Lower leg skin (tissue), 4 donors: Measurements from ENCODE around the gene AMPH. TPM values are rescaled to one million over a fixed set of nuclear protein-coding genes. Genes with fewer than 3 reads are reported as not detected.

Experiments used
- DNase-seq, 2 donors: peaks; one replicate each; pipeline ENCODE4 v3.0.0-alpha.2; 2019; ENCODE audit warnings: low spot score in 2 of 2
- H3K4me3 ChIP-seq: fragments of 200-600 bp; sonication (generic); 2 replicates; pipeline ENCODE4 v1.5.1; 2017; ENCODE audit warnings: mild to moderate bottlenecking, low read depth; ENCODE audit not compliant: poor library complexity, severe bottlenecking
- POLR2A ChIP-seq, 2 donors: fragments of 450-650 bp; IDR thresholded peaks; one replicate each; pipeline ENCODE4 v1.6.1; 2016 to 2017; ENCODE audit warnings: antibody characterized with exemption in 2 of 2, mild to moderate bottlenecking in 1 of 2, moderate library complexity in 1 of 2
- WGBS, 2 donors: methylation state at CpG; one replicate each; pipeline ENCODE4 v1.1.5; 2018; 5-methylcytosine and 5-hydroxymethylcytosine counted together
- intact Hi-C: fragments of 100-400 bp; cut with DNase I; formaldehyde crosslinking; loops from one replicate; pipeline ENCODE4 v1.15.0; 2023; ENCODE audit warnings: low total_unique reads
- total RNA-seq, 4 donors: library from RNA; depleted of rRNA; stranded (reverse); fragments of >200 nt; gene quantifications; one replicate each; pipeline ENCODE4 v1.1.0, GENCODE V29; 2016
- TF ChIP-seq, protein P1 (sequence below), 3 donors: fragments of 450-650 bp; IDR thresholded peaks; one replicate each; pipeline ENCODE4 v1.5.1; 2016; ENCODE audit warnings: antibody characterized with exemption in 3 of 3, mild to moderate bottlenecking in 3 of 3, moderate library complexity in 2 of 3

Gene AMPH
- total RNA-seq, 4 donors from 2014 or later, result 0.47 to 6.7 (median 3.8) TPM

DNA sequence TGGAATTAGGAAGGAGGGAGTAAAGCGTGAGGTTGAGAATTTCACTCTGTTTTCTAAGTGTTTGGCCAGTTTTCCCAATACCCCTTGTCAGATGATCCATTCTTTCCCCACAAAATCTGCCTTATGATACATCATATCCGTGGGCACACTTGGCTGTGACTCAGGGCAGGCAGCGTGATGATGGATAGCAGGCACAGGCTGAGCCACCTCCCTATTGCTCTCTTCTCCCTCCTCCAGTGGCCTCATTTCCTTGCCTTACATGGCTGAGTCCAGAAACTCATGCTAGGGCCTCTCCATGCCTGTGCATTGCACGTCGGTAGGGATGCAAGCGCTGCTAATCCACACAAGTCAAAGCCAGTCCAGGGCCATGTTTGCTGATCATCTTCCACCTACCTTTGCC is 128.3 kb downstream of the AMPH start:
- WGBS, 2 donors, result 79 to 89% methylated on average over 6 of the region's 6 CpGs
- H3K4me3 ChIP-seq, result no peak overlapping the region
- intact Hi-C loops, result no loop called here
- TF ChIP-seq POLR2A (IDR thresholded peaks at IDR 0.05), result no peak
- TF ChIP-seq, protein P1, sequence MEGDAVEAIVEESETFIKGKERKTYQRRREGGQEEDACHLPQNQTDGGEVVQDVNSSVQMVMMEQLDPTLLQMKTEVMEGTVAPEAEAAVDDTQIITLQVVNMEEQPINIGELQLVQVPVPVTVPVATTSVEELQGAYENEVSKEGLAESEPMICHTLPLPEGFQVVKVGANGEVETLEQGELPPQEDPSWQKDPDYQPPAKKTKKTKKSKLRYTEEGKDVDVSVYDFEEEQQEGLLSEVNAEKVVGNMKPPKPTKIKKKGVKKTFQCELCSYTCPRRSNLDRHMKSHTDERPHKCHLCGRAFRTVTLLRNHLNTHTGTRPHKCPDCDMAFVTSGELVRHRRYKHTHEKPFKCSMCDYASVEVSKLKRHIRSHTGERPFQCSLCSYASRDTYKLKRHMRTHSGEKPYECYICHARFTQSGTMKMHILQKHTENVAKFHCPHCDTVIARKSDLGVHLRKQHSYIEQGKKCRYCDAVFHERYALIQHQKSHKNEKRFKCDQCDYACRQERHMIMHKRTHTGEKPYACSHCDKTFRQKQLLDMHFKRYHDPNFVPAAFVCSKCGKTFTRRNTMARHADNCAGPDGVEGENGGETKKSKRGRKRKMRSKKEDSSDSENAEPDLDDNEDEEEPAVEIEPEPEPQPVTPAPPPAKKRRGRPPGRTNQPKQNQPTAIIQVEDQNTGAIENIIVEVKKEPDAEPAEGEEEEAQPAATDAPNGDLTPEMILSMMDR (IDR thresholded peaks at IDR 0.05), result no peak
- no peak for DNase-seq

DNA sequence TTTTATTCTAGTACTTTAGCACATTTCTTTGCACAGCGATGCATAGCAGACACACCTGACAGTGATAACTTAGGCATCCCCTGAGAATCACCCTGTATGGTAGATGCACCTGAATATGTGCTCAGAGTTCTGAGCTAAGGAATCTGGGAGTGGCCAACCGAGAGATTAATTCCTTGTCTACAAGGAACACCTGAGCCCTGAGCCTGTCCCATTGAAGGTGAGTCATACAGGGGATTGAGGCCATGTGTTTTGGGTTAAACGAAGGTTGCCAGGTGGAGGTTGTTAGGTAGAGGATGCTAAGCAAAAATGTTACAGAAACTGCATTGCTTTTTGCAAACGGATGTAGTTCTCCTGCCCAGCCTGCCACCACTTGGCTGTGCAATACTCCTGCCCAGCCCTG is 128.9 kb downstream of the AMPH start:
- no peak for DNase-seq
- TF ChIP-seq, protein P1 (IDR thresholded peaks at IDR 0.05), result no peak
- TF ChIP-seq POLR2A (IDR thresholded peaks at IDR 0.05), result no peak
- 67 to 72% methylated on average over 4 of the region's 4 CpGs for WGBS, 2 donors
- no peak overlapping the region for H3K4me3 ChIP-seq
- intact Hi-C loops, result no loop called here

DNA sequence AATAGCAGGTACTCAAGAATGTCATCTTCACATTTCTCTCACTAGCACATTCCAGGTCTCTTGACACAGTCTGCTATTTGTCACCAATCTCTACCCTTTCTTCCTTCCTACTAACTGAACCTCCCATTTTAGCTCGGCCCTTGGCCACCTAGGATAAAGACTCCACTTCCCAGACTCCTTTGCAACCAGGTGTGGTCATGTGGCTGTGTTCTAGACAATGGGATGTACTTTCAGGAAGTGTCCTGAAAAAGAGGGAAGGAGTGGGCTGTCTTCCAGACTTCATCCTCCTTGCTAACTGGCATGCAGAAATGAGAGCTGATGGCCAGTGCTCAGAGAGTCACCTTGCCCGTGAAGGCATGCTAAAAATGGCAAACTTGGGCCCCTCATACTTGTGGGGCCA is 139.2 kb downstream of the AMPH start:
- no peak for DNase-seq
- 57 to 58% methylated on average over 2 of the region's 2 CpGs for WGBS, 2 donors
- no peak for TF ChIP-seq POLR2A (IDR thresholded peaks at IDR 0.05)
- TF ChIP-seq, protein P1 (IDR thresholded peaks at IDR 0.05), result no peak
- intact Hi-C loops, result no loop called here
- no peak overlapping the region for H3K4me3 ChIP-seq

DNA sequence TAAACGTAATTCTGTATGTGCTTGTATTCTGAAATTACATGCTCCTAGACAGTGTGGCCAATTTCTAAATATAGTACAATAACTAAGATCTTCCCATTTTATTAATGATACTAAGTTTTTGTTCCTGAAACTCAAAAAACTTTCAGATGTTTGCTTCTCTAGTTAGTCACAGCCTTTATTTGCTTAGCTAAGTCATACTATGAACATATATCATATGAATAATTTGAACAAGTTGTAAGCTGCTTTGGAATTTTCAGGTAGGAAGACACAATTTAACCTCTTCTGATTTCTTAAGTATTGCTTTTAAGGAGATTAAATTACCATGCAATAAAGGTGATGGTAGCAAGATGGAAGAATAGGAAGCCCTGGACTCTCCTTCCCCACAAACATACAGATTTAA is 148.7 kb downstream of the AMPH start:
- no peak overlapping the region for H3K4me3 ChIP-seq
- 78% methylated on average over 1 of the region's 1 CpG for WGBS, 2 donors
- DNase-seq, result no peak
- intact Hi-C loops, result no loop called here
- no peak for TF ChIP-seq POLR2A (IDR thresholded peaks at IDR 0.05)
- TF ChIP-seq, protein P1 (IDR thresholded peaks at IDR 0.05), result no peak

DNA sequence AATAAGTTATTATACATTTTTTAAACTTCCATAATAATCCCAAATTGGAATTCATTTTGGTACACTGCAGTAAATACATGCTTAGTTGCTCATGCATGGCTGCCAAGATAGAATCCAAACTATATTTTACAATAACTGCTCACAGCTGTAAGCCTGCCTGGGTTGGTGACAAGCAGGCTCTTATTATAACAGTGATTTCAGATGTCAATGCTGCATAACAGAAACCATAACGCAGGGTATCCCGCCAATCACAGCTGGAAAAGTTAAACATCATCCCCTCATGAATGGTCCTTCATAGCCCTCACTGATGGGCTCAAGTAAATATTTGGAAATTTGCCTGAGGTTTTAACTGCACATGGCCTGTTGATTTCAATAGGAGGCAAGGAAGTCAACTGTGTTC is 149.8 kb downstream of the AMPH start:
- WGBS, 2 donors, result 66 to 72% methylated on average over 2 of the region's 2 CpGs
- TF ChIP-seq, protein P1 (IDR thresholded peaks at IDR 0.05), result no peak
- TF ChIP-seq POLR2A (IDR thresholded peaks at IDR 0.05), result no peak
- DNase-seq, result no peak
- intact Hi-C loops, result no loop called here
- H3K4me3 ChIP-seq, result no peak overlapping the region

DNA sequence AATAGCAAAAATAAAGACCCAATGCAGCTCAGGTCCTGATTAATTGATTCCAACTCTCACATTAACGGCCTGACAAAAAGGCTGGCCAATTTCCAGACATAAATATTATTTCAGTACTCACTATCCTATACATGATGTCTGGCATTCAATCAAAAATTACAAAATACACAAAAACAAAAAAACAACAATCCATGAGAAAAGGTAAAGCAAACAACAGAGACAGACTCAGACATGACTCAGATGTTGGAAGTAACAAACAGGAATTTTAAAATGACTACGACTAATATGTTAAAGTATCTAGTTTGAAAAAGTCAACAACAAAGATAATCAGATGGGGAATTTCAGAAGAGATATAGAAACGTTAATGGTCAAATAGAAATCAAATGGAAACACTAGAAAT is 152.8 kb downstream of the AMPH start:
- intact Hi-C loops, result no loop called here
- TF ChIP-seq, protein P1 (IDR thresholded peaks at IDR 0.05), result no peak
- no peak for TF ChIP-seq POLR2A (IDR thresholded peaks at IDR 0.05)
- DNase-seq, result no peak
- 46 to 55% methylated on average over 3 of the region's 3 CpGs for WGBS, 2 donors
- no peak overlapping the region for H3K4me3 ChIP-seq
